A673 (cell line): ENCODE measurements around the gene CCNDBP1.

ENCODE experiments used
- CTCF ChIP-seq: fragments of 300-800, 200-600 bp; sonication (generic); conservative IDR thresholded peaks from 2 replicates; pipeline ENCODE4 v1.5.1; 2017; ENCODE audit warnings: low read depth, mild to moderate bottlenecking, antibody characterized with exemption, low read length, moderate library complexity, mixed read lengths
- EZH2 ChIP-seq: fragments of 200-600 bp; sonication (generic); IDR thresholded peaks from 2 replicates; pipeline ENCODE4 v1.6.1; 2017; ENCODE audit warnings: borderline replicate concordance, low read depth, mild to moderate bottlenecking, mixed read lengths, antibody characterized with exemption, low read length; ENCODE audit not compliant: poor library complexity, severe bottlenecking

GRCh38 chr15:43143203-43143941 is 41.8 kb upstream of the CCNDBP1 start:
- TF ChIP-seq CTCF (no peak), EZH2 (no peak)
